H9 (cell line): ENCODE data around the gene DMAC2. TPM values are rescaled to one million over a fixed set of nuclear protein-coding genes. Genes with fewer than 3 reads are reported as not detected.

Experiments
- DNase-seq: peaks from one replicate; pipeline ENCODE4 v3.0.0-alpha.2; 2017
- H2AFZ ChIP-seq: one replicate; pipeline ENCODE4 v1.6.1; 2013; ENCODE audit warnings: mild to moderate bottlenecking, low read length, control low read depth, moderate library complexity
- H2AK5ac ChIP-seq: 2 replicates; pipeline ENCODE4 v1.6.1; 2013; ENCODE audit warnings: low read length, control low read depth, mixed read lengths; ENCODE audit not compliant: insufficient read length
- H2BK120ac ChIP-seq: one replicate; pipeline ENCODE4 v1.6.1; 2013; ENCODE audit warnings: low read depth, mild to moderate bottlenecking, low read length, control low read depth, inconsistent platforms; ENCODE audit not compliant: poor library complexity, severe bottlenecking
- H2BK12ac ChIP-seq: 2 replicates; pipeline ENCODE4 v1.6.1; 2013; ENCODE audit warnings: low read length, control low read depth, mixed read lengths, low read depth; ENCODE audit not compliant: insufficient read length
- H2BK15ac ChIP-seq: 2 replicates; pipeline ENCODE4 v1.6.1; 2013; ENCODE audit warnings: low read depth, low read length, control low read depth
- H2BK20ac ChIP-seq: one replicate; pipeline ENCODE4 v1.6.1; 2013; ENCODE audit warnings: low read depth, mild to moderate bottlenecking, low read length, control low read depth, inconsistent platforms; ENCODE audit not compliant: poor library complexity, severe bottlenecking
- H2BK5ac ChIP-seq: 2 replicates; pipeline ENCODE4 v1.6.1; 2013; ENCODE audit warnings: low read length, control low read depth, mixed read lengths; ENCODE audit not compliant: insufficient read length
- H3K14ac ChIP-seq: 2 replicates; pipeline ENCODE4 v1.6.1; 2013; ENCODE audit warnings: low read length, control low read depth; ENCODE audit not compliant: insufficient read depth
- H3K18ac ChIP-seq: 2 replicates; pipeline ENCODE4 v1.6.1; 2013; ENCODE audit warnings: low read depth, mild to moderate bottlenecking, mixed read lengths, low read length, control low read depth; ENCODE audit not compliant: insufficient read length
- H3K23ac ChIP-seq: 2 replicates; pipeline ENCODE4 v1.6.1; 2013; ENCODE audit warnings: low read length, control low read depth, mixed read lengths, low read depth; ENCODE audit not compliant: insufficient read length
- H3K23me2 ChIP-seq: 2 replicates; pipeline ENCODE4 v1.6.1; 2013; ENCODE audit warnings: low read depth, mild to moderate bottlenecking, mixed read lengths, low read length, control low read depth; ENCODE audit not compliant: insufficient read length, poor library complexity, severe bottlenecking
- H3K27ac ChIP-seq: 2 replicates; pipeline ENCODE4 v1.5.1; 2013; ENCODE audit warnings: low read length, control low read depth, mixed read lengths, low read depth; ENCODE audit not compliant: insufficient read length
- H3K27me3 ChIP-seq: 2 replicates; pipeline ENCODE4 v1.6.1; 2013; ENCODE audit warnings: low read length, control low read depth, inconsistent platforms; ENCODE audit not compliant: insufficient read depth
- H3K4ac ChIP-seq: 2 replicates; pipeline ENCODE4 v1.6.1; 2013; ENCODE audit warnings: low read depth, mild to moderate bottlenecking, control low read depth, inconsistent platforms, low read length, moderate library complexity
- H3K4me1 ChIP-seq: 2 replicates; pipeline ENCODE4 v1.6.1; 2013; ENCODE audit warnings: low read length, control low read depth, inconsistent platforms; ENCODE audit not compliant: insufficient read depth
- H3K4me2 ChIP-seq: 2 replicates; pipeline ENCODE4 v1.6.1; 2013; ENCODE audit warnings: low read length, control low read depth, mixed read lengths; ENCODE audit not compliant: insufficient read length, insufficient read depth
- H3K56ac ChIP-seq: 2 replicates; pipeline ENCODE4 v1.6.1; 2013; ENCODE audit warnings: low read depth, mild to moderate bottlenecking, mixed read lengths, low read length, control low read depth; ENCODE audit not compliant: insufficient read length
- H3K79me1 ChIP-seq: 2 replicates; pipeline ENCODE4 v1.6.1; 2013; ENCODE audit warnings: low read depth, mild to moderate bottlenecking, moderate library complexity, low read length, control low read depth, inconsistent platforms; ENCODE audit not compliant: insufficient read depth, poor library complexity, severe bottlenecking
- H3K79me2 ChIP-seq: 2 replicates; pipeline ENCODE4 v1.6.1; 2013; ENCODE audit warnings: low read length, control low read depth, inconsistent platforms; ENCODE audit not compliant: insufficient read depth
- H3K9ac ChIP-seq: 2 replicates; pipeline ENCODE4 v1.6.1; 2013; ENCODE audit warnings: low read length, control low read depth, mixed read lengths; ENCODE audit not compliant: insufficient read length; ENCODE audit errors: extremely low read depth
- H3K9me3 ChIP-seq: one replicate; pipeline ENCODE4 v1.6.1; 2013; ENCODE audit warnings: low read depth, low read length, inconsistent platforms; ENCODE audit not compliant: control insufficient read depth
- H3T11ph ChIP-seq: one replicate; pipeline ENCODE4 v1.6.1; 2013; ENCODE audit warnings: mild to moderate bottlenecking, low read length, control low read depth, inconsistent platforms
- H4K20me1 ChIP-seq: one replicate; pipeline ENCODE4 v1.6.1; 2013; ENCODE audit not compliant: control insufficient read depth, insufficient read length, insufficient read depth
- H4K5ac ChIP-seq: 2 replicates; pipeline ENCODE4 v1.6.1; 2013; ENCODE audit warnings: low read depth, mild to moderate bottlenecking, mixed read lengths, low read length, control low read depth; ENCODE audit not compliant: insufficient read length
- H4K8ac ChIP-seq: replicated peaks from 2 replicates; pipeline ENCODE4 v1.6.1; 2013; ENCODE audit warnings: low read length, control low read depth, mixed read lengths, low read depth; ENCODE audit not compliant: insufficient read length
- H4K91ac ChIP-seq: 2 replicates; pipeline ENCODE4 v1.6.1; 2013; ENCODE audit warnings: low read depth, mild to moderate bottlenecking, moderate library complexity, mixed read lengths, low read length, control low read depth; ENCODE audit not compliant: insufficient read length
- H3K27ac Mint-ChIP-seq, 3 experiments: 2 replicates in 2 of 3; 3 replicates in 1 of 3; pipeline ENCODE4 v1.8.0; 2020 to 2021; ENCODE audit warnings: mixed read lengths in 3 of 3, mild to moderate bottlenecking in 1 of 3, moderate library complexity in 1 of 3
- H3K27me3 Mint-ChIP-seq: 2 replicates; pipeline ENCODE4 v1.8.0; 2021; ENCODE audit warnings: low read depth, mild to moderate bottlenecking, moderate library complexity, mixed read lengths
- H3K36me3 Mint-ChIP-seq, 3 experiments: 2 replicates in 2 of 3; 3 replicates in 1 of 3; pipeline ENCODE4 v1.8.0; 2020 to 2021; ENCODE audit warnings: low read depth in 3 of 3, mixed read lengths in 3 of 3; ENCODE audit not compliant: insufficient read depth in 1 of 3
- H3K4me1 Mint-ChIP-seq, 2 experiments: 2 replicates each; pipeline ENCODE4 v1.8.0; 2020; ENCODE audit warnings: mixed read lengths in 2 of 2
- H3K4me3 Mint-ChIP-seq, 2 experiments: 2 replicates in 1 of 2; 3 replicates in 1 of 2; pipeline ENCODE4 v1.8.0; 2020 to 2021; ENCODE audit warnings: mild to moderate bottlenecking in 2 of 2, mixed read lengths in 2 of 2, moderate library complexity in 1 of 2
- H3K9me3 Mint-ChIP-seq, 2 experiments: 2 replicates in 1 of 2; 3 replicates in 1 of 2; pipeline ENCODE4 v1.8.0; 2020; ENCODE audit warnings: mild to moderate bottlenecking in 2 of 2, mixed read lengths in 2 of 2, moderate library complexity in 1 of 2
- WGBS: extraction: QIAGEN DNeasy Blood & Tissue Kit; methylation state at CpG from one replicate; pipeline ENCODE4 v1.1.7; 2013; ENCODE audit warnings: missing lambda C conversion rate, low lambda C conversion rate, mixed read lengths; ENCODE audit not compliant: insufficient read length; ENCODE audit errors: extremely low coverage; 5-methylcytosine and 5-hydroxymethylcytosine counted together
- total RNA-seq: library from RNA; stranded (reverse); gene quantifications from 2 replicates; pipeline ENCODE4 v1.2.1, GENCODE V29; 2021
- TF ChIP-seq, protein P1 (sequence below): fragments of 200-600 bp; sonication (generic); conservative IDR thresholded peaks from 3 replicates; pipeline ENCODE4 v1.8.0; 2021; ENCODE audit warnings: antibody characterized with exemption, mild to moderate bottlenecking

The DMAC2 gene
- total RNA-seq, 1 experiment from 2014 or later = 70.5 TPM

DNA sequence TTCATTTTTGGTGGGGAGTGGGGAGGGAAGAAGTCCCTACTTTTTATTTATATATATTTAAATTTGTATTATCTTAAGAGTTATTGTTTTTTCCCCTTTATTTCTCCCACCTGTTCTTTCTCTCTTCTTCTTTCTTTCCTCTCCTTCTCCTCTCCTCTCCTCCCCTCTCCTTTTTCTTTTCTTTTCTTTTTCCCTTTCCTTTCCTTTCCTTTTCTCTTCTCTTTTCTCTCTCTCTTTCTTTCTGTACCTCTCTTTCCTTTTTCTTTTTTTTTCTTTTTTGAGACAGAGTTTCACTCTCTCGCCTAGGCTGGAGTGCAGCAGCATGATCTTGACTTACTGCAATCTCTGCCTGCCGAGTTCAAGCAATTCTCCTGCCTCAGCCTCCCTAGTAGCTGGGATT is 40.2 kb downstream of the DMAC2 start:
- Histone ChIP-seq H3K14ac (no peak overlapping the region), H3T11ph (no peak overlapping the region), H3K9ac (no peak overlapping the region), H4K5ac (no peak overlapping the region), H4K91ac (no peak overlapping the region), H2AFZ (no peak overlapping the region), H3K79me1 (peaks cover 6% of the 10 kb centered on the region), H2BK5ac (no peak overlapping the region), H3K9me3 (no peaks in the 10 kb centered on the region), H3K27me3 (no peaks in the 10 kb centered on the region), H2BK12ac (no peak overlapping the region), H3K23me2 (peaks cover 9% of the 10 kb centered on the region), H3K18ac (no peak overlapping the region), H2BK15ac (no peak overlapping the region), H3K56ac (no peak overlapping the region), H3K4ac (no peak overlapping the region), H2BK120ac (no peak overlapping the region), H3K23ac (no peak overlapping the region), H4K20me1 (no peaks in the 10 kb centered on the region), H3K27ac (no peak overlapping the region), H2AK5ac (no peak overlapping the region), H3K4me2 (no peak overlapping the region), H2BK20ac (no peak overlapping the region), H4K8ac (no peak overlapping the region), H3K4me1 (no peaks in the 10 kb centered on the region), H3K79me2 (no peaks in the 10 kb centered on the region)
- DNase-seq = no peak
- WGBS = no CpG with 5 or more reads among the region's 2 CpGs
- Mint-ChIP-seq H3K4me1 (peaks cover 21 to 24% of the 10 kb centered on the region in 2 experiments), H3K27ac (peak overlapping the region in 2 of 3 experiments; percentile 44 to 76; a peak in 1 of 7 replicates), H3K4me3 (peak overlapping the region; percentile 61 to 99; a peak in 3 of 5 replicates), H3K36me3 (peaks cover 0 to 12% (median 0%) of the 10 kb centered on the region in 3 experiments; a peak in 4 of 7 replicates), H3K9me3 (no peaks in the 10 kb centered on the region; a peak in 1 of 5 replicates), H3K27me3 (no peaks in the 10 kb centered on the region; the same call in 1 of the 2 replicates)
- TF ChIP-seq, protein P1, sequence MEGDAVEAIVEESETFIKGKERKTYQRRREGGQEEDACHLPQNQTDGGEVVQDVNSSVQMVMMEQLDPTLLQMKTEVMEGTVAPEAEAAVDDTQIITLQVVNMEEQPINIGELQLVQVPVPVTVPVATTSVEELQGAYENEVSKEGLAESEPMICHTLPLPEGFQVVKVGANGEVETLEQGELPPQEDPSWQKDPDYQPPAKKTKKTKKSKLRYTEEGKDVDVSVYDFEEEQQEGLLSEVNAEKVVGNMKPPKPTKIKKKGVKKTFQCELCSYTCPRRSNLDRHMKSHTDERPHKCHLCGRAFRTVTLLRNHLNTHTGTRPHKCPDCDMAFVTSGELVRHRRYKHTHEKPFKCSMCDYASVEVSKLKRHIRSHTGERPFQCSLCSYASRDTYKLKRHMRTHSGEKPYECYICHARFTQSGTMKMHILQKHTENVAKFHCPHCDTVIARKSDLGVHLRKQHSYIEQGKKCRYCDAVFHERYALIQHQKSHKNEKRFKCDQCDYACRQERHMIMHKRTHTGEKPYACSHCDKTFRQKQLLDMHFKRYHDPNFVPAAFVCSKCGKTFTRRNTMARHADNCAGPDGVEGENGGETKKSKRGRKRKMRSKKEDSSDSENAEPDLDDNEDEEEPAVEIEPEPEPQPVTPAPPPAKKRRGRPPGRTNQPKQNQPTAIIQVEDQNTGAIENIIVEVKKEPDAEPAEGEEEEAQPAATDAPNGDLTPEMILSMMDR = no peak
